ENCODE data around the gene PVALB.

The PVALB gene

DNA sequence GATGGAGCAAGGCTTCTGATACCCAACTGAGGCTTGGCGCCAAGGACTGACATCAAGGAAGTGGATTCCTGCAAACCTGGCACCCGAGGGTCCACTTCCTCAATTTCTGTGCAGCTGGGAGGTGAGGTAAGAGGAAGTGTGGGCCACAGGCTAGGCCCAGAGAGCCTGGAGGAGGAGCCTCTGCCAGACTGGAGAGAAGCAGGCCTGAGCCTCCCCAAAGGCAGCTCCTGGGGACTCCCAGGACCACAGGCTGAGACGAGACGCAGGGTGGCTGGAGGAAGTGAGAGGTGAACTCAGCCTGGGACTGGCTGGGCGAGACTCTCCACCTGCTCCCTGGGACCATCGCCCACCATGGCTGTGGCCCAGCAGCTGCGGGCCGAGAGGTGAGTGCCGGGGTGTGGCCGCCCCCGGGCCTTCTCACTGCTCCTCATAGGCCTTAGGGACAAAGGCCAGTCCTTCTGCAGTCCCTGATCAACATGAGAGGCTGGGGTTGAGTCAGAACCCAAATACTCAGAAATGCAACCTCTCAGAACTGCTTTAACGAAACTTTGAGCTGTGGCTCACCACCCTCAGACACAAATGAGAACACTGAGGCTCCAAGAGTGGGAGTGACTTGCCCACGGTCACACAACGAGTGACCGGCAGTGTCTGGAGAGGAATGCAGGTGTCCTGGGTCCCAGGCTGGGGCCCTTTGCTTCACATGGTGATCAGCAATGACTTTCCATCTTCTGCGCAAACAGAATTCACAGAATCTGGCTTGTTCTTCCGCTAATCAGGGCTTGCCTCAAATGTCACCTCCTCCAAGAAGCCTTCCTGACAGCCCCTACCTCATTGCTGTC lies 44.2 kb upstream of the PVALB start, which contains the start of gene NCF4:
Gene NCF4 (plus strand): TSS at position 186 of the 839 bp plus-strand sequence. CDS start 166 bp downstream, at position 352.
- TF ChIP-seq EZH2phosphoT487 (conservative IDR thresholded peaks at IDR 0.05; ENCODE audit: low read length), result no peak
- TF ChIP-seq, protein P1, sequence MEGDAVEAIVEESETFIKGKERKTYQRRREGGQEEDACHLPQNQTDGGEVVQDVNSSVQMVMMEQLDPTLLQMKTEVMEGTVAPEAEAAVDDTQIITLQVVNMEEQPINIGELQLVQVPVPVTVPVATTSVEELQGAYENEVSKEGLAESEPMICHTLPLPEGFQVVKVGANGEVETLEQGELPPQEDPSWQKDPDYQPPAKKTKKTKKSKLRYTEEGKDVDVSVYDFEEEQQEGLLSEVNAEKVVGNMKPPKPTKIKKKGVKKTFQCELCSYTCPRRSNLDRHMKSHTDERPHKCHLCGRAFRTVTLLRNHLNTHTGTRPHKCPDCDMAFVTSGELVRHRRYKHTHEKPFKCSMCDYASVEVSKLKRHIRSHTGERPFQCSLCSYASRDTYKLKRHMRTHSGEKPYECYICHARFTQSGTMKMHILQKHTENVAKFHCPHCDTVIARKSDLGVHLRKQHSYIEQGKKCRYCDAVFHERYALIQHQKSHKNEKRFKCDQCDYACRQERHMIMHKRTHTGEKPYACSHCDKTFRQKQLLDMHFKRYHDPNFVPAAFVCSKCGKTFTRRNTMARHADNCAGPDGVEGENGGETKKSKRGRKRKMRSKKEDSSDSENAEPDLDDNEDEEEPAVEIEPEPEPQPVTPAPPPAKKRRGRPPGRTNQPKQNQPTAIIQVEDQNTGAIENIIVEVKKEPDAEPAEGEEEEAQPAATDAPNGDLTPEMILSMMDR (IDR thresholded peaks at IDR 0.05; ENCODE audit: insufficient read depth, low read length, poor library complexity, severe bottlenecking), result no peak
- Histone ChIP-seq H3K27ac (ENCODE audit: low read depth, low read length) (peak within 1 kb of the TSS; percentile 61), H2AFZ (ENCODE audit: low read depth, low read length, severe bottlenecking) (peak within 1 kb of the TSS; percentile 55), H3F3A (ENCODE audit: insufficient read depth) (peaks cover 23% of the 10 kb centered on the region), H3K27me3 (ENCODE audit: low read length) (no peaks in the 10 kb centered on the region), H3K4me3 (ENCODE audit: insufficient read depth, low read length, poor library complexity, severe bottlenecking) (peak within 1 kb of the TSS; percentile 23), H3K9me2 (replicated peaks; ENCODE audit: insufficient read depth, low read length) (no peaks in the 10 kb centered on the region), H3K79me2 (ENCODE audit: insufficient read depth, low read length) (no peaks in the 10 kb centered on the region), H3K9me3 (ENCODE audit: insufficient read depth, low read length) (no peaks in the 10 kb centered on the region), H3K4me2 (ENCODE audit: low read depth, low read length, poor library complexity, severe bottlenecking) (peak within 1 kb of the TSS; percentile 48), H3K9ac (ENCODE audit: low read length) (peak within 1 kb of the TSS; percentile 44), H3K36me3 (ENCODE audit: low read length) (no peaks in the 10 kb centered on the region), H4K20me1 (ENCODE audit: low read depth, low read length) (no peaks in the 10 kb centered on the region)

DNA sequence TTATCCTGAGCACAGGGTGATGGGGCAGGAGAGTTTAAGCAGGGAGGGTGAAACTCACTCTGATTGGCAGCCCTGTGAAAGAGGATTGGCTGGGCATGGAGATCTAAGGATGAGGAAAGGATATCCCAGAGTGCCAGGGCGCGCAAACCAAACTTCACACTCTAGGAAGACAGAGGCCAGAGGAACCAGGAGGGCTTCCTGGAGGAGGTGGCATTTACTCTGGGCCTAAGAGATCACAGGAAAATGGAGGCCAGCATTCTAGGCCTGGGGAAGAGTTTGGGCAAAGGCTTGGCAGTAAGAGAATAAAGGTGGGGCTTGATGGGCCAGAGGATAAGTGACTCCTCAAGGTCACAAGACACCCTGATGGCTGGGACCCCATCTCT lies 43.6 kb upstream of the PVALB start:
- Histone ChIP-seq H3K27ac (ENCODE audit: low read depth, low read length) (peak overlapping the region; percentile 61), H2AFZ (ENCODE audit: low read depth, low read length, severe bottlenecking) (peak overlapping the region; percentile 55), H4K20me1 (ENCODE audit: low read depth, low read length) (no peaks in the 10 kb centered on the region), H3K9ac (ENCODE audit: low read length) (peak overlapping the region; percentile 44; the same call in 1 of the 2 replicates), H3K4me2 (ENCODE audit: low read depth, low read length, poor library complexity, severe bottlenecking) (peak overlapping the region; percentile 48), H3K9me2 (replicated peaks; ENCODE audit: insufficient read depth, low read length) (no peaks in the 10 kb centered on the region), H3K27me3 (ENCODE audit: low read length) (no peaks in the 10 kb centered on the region), H3K79me2 (ENCODE audit: insufficient read depth, low read length) (no peaks in the 10 kb centered on the region), H3K9me3 (ENCODE audit: insufficient read depth, low read length) (no peaks in the 10 kb centered on the region), H3K4me3 (ENCODE audit: insufficient read depth, low read length, poor library complexity, severe bottlenecking) (no peak overlapping the region), H3K36me3 (ENCODE audit: low read length) (no peaks in the 10 kb centered on the region), H3F3A (ENCODE audit: insufficient read depth) (peaks cover 23% of the 10 kb centered on the region)
- no peak for TF ChIP-seq EZH2phosphoT487 (conservative IDR thresholded peaks at IDR 0.05; ENCODE audit: low read length)
- TF ChIP-seq, protein P1 (IDR thresholded peaks at IDR 0.05; ENCODE audit: insufficient read depth, low read length, poor library complexity, severe bottlenecking), result no peak

DNA sequence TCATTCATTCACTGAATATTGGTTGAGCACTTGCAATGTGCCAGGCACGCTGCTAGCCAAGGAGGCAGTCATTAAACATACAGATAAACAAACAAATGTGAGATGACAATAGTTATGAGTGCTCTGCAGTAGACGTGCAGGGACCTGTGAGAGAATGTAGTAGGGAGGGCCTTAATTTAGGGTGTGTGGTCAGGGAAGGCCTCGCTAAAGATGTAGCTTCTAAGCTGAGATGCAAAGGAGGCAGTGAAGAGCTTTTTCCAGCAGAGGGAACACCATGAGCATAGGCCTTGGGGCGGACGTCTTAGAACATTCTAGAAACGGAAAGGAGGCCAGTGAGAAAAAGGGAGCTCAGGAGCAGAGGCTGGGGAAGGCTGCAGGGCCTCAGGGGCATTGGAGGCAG lies 43.2 kb upstream of the PVALB start:
- Histone ChIP-seq H3K36me3 (ENCODE audit: low read length) (no peaks in the 10 kb centered on the region), H3K4me2 (ENCODE audit: low read depth, low read length, poor library complexity, severe bottlenecking) (no peak overlapping the region), H3K27ac (ENCODE audit: low read depth, low read length) (peak overlapping the region; percentile 61), H3K4me3 (ENCODE audit: insufficient read depth, low read length, poor library complexity, severe bottlenecking) (no peak overlapping the region), H3K9ac (ENCODE audit: low read length) (0 out of 2 replicates have a peak overlapping the region, but pooled peaks have one; percentile 44), H4K20me1 (ENCODE audit: low read depth, low read length) (no peaks in the 10 kb centered on the region), H3K27me3 (ENCODE audit: low read length) (no peaks in the 10 kb centered on the region), H3K9me3 (ENCODE audit: insufficient read depth, low read length) (no peaks in the 10 kb centered on the region), H2AFZ (ENCODE audit: low read depth, low read length, severe bottlenecking) (no peak overlapping the region), H3K79me2 (ENCODE audit: insufficient read depth, low read length) (no peaks in the 10 kb centered on the region), H3F3A (ENCODE audit: insufficient read depth) (peaks cover 23% of the 10 kb centered on the region), H3K9me2 (replicated peaks; ENCODE audit: insufficient read depth, low read length) (no peaks in the 10 kb centered on the region)
- TF ChIP-seq, protein P1 (IDR thresholded peaks at IDR 0.05; ENCODE audit: insufficient read depth, low read length, poor library complexity, severe bottlenecking), result no peak
- no peak for TF ChIP-seq EZH2phosphoT487 (conservative IDR thresholded peaks at IDR 0.05; ENCODE audit: low read length)
